Cardiac muscle cell (in vitro differentiated cells and primary cell): ENCODE measurements around the gene UCK2. TPM values are rescaled to one million over a fixed set of nuclear protein-coding genes. Genes with fewer than 3 reads are reported as not detected.
A peak's percentile ranks its signal among the peaks of the same experiment; 100 is the strongest.

Source experiments
- DNase-seq, 2 donors: peaks; one replicate each; pipeline versions ENCODE4 v3.0.0 to v3.0.0-alpha.2; 2010 to 2017; ENCODE audit warnings: low read depth in 1 of 2, low spot score in 1 of 2
- H3K27ac ChIP-seq: fragments of 200-600 bp; sonication (generic); 2 replicates; pipeline ENCODE4 v1.5.1; 2016
- H3K27me3 ChIP-seq: fragments of 200-600 bp; sonication (generic); 2 replicates; pipeline ENCODE4 v1.6.0; 2016; ENCODE audit warnings: control low read depth
- H3K36me3 ChIP-seq: fragments of 200-600 bp; sonication (generic); 2 replicates; pipeline ENCODE4 v1.5.1; 2016; ENCODE audit warnings: control low read depth
- H3K4me1 ChIP-seq: fragments of 200-600 bp; sonication (generic); 2 replicates; pipeline ENCODE4 v1.8.1; 2017; ENCODE audit warnings: low read depth, mild to moderate bottlenecking, mixed run types
- H3K4me3 ChIP-seq: fragments of 200-600 bp; sonication (generic); 2 replicates; pipeline ENCODE4 v1.5.1; 2016; ENCODE audit warnings: mild to moderate bottlenecking
- H3K9me3 ChIP-seq: fragments of 200-600 bp; sonication (generic); 2 replicates; pipeline ENCODE4 v1.5.1; 2017; ENCODE audit warnings: low read depth, mild to moderate bottlenecking, control low read depth
- CTCF ChIP-seq: IDR thresholded peaks from 2 replicates; pipeline ENCODE4 v1.5.1; 2012; ENCODE audit warnings: low read depth, mild to moderate bottlenecking, low read length
- polyA plus RNA-seq: library from polyadenylated mRNA; unstranded; fragments of >200 nt; fragmentation: Nextera tagmentation; extraction: Ambion mirVana; gene quantifications from 2 replicates; pipeline ENCODE4 v1.2.1, GENCODE V29; 2016
- total RNA-seq: library from RNA; depleted of rRNA; stranded (reverse); fragments of >200 nt; gene quantifications from 2 replicates; pipeline ENCODE4 v1.2.3, GENCODE V29; 2016

Gene UCK2
- total and polyA plus RNA-seq, 2 experiments from 2014 or later = 19.0 to 29.6 TPM

DNA sequence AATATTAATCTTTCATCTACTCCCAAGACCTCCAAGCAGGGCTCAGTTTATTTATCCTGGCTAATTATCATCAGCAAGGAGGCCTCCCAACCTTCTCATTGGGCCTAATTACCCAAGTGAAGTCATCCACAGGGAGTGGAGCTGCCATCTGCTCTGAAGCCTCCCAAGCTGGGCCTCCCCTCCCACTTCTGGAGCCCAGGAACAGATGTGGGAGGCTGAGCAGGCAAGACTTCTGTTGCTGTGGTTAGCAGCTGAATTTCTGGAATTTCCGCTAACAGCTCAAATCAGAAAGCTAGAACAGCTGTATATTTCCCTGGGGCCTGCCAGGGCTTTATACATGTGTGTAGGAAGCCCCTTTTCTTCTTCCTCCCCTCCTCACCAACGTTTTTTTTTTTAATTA lies 127.5 kb downstream of the UCK2 start:
- no peak overlapping the region for H3K27ac ChIP-seq
- H3K9me3 ChIP-seq = no peaks in the 10 kb centered on the region

GRCh38 chr1:165958306-165958705 lies 130.9 kb downstream of the UCK2 start:
- H3K36me3 ChIP-seq = no peaks in the 10 kb centered on the region
- no peak overlapping the region for H3K27ac ChIP-seq

More for the DNA sequence above, 127.5 kb downstream of the UCK2 start:
- Histone ChIP-seq H3K36me3 (no peaks in the 10 kb centered on the region), H3K4me3 (no peak overlapping the region), H3K27me3 (no peaks in the 10 kb centered on the region), H3K4me1 (no peaks in the 10 kb centered on the region)
- TF ChIP-seq CTCF = no peak
- peak in 1 of 2 donors; percentile 87 for DNase-seq

GRCh38 chr1:165960136-165960535 lies 132.7 kb downstream of the UCK2 start:
- H3K4me1 ChIP-seq = no peaks in the 10 kb centered on the region
- TF ChIP-seq CTCF = no peak

More at GRCh38 chr1:165958306-165958705, 130.9 kb downstream of the UCK2 start:
- H3K4me1 ChIP-seq = no peaks in the 10 kb centered on the region
- H3K27me3 ChIP-seq = peaks cover 6% of the 10 kb centered on the region
- no peak for TF ChIP-seq CTCF
- H3K4me3 ChIP-seq = no peak overlapping the region
- no peak for DNase-seq
- H3K9me3 ChIP-seq = no peaks in the 10 kb centered on the region

GRCh38 chr1:165960881-165961280 lies 133.5 kb downstream of the UCK2 start:
- TF ChIP-seq CTCF = no peak
- H3K36me3 ChIP-seq = no peaks in the 10 kb centered on the region
- no peak for DNase-seq
- no peaks in the 10 kb centered on the region for H3K4me1 ChIP-seq
- no peaks in the 10 kb centered on the region for H3K9me3 ChIP-seq
- peaks cover 6% of the 10 kb centered on the region for H3K27me3 ChIP-seq
- H3K27ac ChIP-seq = no peak overlapping the region
- no peak overlapping the region for H3K4me3 ChIP-seq

More at GRCh38 chr1:165960136-165960535, 132.7 kb downstream of the UCK2 start:
- Histone ChIP-seq H3K9me3 (no peaks in the 10 kb centered on the region), H3K4me3 (no peak overlapping the region), H3K27ac (no peak overlapping the region), H3K27me3 (peaks cover 6% of the 10 kb centered on the region), H3K36me3 (no peaks in the 10 kb centered on the region)
- peak in 1 of 2 donors; percentile 12 for DNase-seq

Other genes with a start within 250 kb of the UCK2 start
- gene MGST3, start 196.4 kb upstream of the UCK2 start, total RNA-seq = 284 and 358 TPM in 2 replicates
- 930 and 972 TPM in 2 replicates for gene MGST3, start 196.4 kb upstream of the UCK2 start, polyA plus RNA-seq
- gene ALDH9A1, start 129.1 kb upstream of the UCK2 start, total RNA-seq = 54.0 and 80.6 TPM in 2 replicates
- 76.8 and 81.5 TPM in 2 replicates for gene ALDH9A1, start 129.1 kb upstream of the UCK2 start, polyA plus RNA-seq
- gene TMCO1, start 58.7 kb upstream of the UCK2 start, total RNA-seq = 32.5 and 37.6 TPM in 2 replicates
- gene TMCO1, start 58.7 kb upstream of the UCK2 start, polyA plus RNA-seq = 84.7 and 111 TPM in 2 replicates